ENCODE data around the gene CHIT1.

DNA sequence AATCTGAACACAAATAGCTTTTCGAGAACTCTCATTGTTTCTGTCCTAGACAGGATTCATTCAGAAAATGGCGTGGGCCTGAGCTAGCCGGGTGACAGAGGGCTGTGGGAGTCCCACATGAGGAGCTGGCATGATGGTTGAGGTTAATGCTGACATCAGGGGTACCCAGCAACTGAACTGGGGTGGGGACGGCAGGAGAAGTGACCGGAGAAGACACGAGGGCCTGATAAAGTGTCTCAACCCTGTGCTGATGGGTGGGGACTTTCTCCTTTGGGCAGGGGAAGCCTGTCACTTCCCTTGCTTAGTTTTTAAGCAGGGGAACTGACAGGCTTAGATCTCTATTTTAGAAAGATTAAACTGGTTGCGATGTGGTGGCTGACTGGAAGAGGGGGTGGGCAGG is 14.6 kb downstream of the CHIT1 start:
- TF ChIP-seq, protein P1, sequence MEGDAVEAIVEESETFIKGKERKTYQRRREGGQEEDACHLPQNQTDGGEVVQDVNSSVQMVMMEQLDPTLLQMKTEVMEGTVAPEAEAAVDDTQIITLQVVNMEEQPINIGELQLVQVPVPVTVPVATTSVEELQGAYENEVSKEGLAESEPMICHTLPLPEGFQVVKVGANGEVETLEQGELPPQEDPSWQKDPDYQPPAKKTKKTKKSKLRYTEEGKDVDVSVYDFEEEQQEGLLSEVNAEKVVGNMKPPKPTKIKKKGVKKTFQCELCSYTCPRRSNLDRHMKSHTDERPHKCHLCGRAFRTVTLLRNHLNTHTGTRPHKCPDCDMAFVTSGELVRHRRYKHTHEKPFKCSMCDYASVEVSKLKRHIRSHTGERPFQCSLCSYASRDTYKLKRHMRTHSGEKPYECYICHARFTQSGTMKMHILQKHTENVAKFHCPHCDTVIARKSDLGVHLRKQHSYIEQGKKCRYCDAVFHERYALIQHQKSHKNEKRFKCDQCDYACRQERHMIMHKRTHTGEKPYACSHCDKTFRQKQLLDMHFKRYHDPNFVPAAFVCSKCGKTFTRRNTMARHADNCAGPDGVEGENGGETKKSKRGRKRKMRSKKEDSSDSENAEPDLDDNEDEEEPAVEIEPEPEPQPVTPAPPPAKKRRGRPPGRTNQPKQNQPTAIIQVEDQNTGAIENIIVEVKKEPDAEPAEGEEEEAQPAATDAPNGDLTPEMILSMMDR (IDR thresholded peaks at IDR 0.05; ENCODE audit: insufficient read depth, low read depth, low read length) = no peak
- TF ChIP-seq EZH2 (IDR thresholded peaks at IDR 0.05; ENCODE audit: insufficient read depth, low read length) = no peak

Measured in astrocyte (in vitro differentiated cells and primary cell).